ENCODE results near the gene CIROP. TPM values are rescaled to one million over a fixed set of nuclear protein-coding genes. Genes with fewer than 3 reads are reported as not detected.

The CIROP gene
- total and polyA plus RNA-seq, 9 of the 15 experiments (the other 6 are each of a cell fraction or from before 2014, with no cell fraction given): not detected

DNA sequence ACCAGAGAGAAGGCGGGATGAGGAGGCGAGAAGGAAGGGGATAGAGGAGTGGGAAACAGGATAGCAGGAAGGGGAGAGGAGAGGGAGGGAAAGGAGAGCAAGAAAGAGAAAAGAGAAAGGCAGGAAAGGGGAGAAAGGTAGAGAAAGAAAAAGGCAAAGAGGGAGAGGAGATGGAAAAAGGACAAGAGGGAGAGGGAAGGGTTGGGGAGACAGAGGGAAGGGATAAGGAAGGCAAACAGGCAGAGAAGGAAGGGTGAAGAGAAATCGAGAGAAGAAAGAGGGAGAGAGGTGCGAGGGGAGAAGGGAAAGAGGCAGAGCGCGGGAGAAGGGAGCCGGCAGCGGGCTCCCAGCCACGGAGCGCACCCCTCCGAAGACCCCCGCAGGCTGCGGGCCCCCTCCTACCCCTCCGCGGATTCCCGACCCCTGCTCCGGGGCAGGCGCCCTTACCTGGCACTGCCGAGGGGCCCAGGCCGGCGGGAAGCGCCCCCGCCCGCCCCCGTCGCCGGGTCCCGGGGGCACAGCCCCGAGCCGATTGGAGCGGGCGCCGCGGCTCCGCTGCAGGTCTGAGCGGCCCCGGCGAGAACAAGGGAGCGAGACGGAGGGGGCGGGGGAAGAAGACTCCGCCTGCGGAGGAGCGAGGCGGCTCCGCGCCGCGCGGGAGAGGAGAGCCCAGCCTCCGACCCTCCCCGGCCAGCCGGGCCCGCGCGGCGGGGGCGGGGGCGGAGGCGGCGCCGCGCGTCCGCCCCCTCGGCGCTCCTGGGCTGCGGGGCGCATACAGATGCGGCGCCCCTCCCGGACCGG, 47.6 kb downstream of the CIROP start, which contains the start of gene CDH24 (continued):
- TF ChIP-seq YY1 (IDR thresholded peaks at IDR 0.05; ENCODE audit: borderline replicate concordance in 1 of 3, control insufficient read depth in 1 of 3, extremely low read depth in 1 of 3, insufficient read depth in 3 of 3, insufficient read length in 1 of 3, insufficient replicate concordance in 2 of 3, low read depth in 1 of 3, low read length in 2 of 3) (peak in 1 of 3 experiments; percentile 21), ETV5 (CRISPR knock-in tag; IDR thresholded peaks at IDR 0.05; ENCODE audit: low read depth) (no peak), RB1 (IDR thresholded peaks at IDR 0.05; ENCODE audit: low read depth) (peak; percentile 85; the same call in 1 of the 2 replicates), U2AF2 (optimal IDR thresholded peaks at IDR 0.05; ENCODE audit: low read depth, low read length) (no peak), NR3C1 (CRISPR knock-in tag; IDR thresholded peaks at IDR 0.05) (no peak), COPS2 (conservative IDR thresholded peaks at IDR 0.05) (no peak), SMARCE1 (IDR thresholded peaks at IDR 0.05) (peak; percentile 30; the same call in 1 of the 2 replicates), ZC3H4 (CRISPR knock-in tag; IDR thresholded peaks at IDR 0.05; ENCODE audit: borderline replicate concordance) (no peak), TCF7 (IDR thresholded peaks at IDR 0.05; ENCODE audit: borderline replicate concordance) (no peak), NR2C2 (CRISPR knock-in tag; IDR thresholded peaks at IDR 0.05) (no peak), NR2C2 (tag; IDR thresholded peaks at IDR 0.05) (no peak), SUPT5H (IDR thresholded peaks at IDR 0.05) (no peak), HMG20A (CRISPR knock-in tag; conservative IDR thresholded peaks at IDR 0.05) (no peak), NR2C1 (IDR thresholded peaks at IDR 0.05) (no peak), NR2C1 (tag; IDR thresholded peaks at IDR 0.05) (no peak), HLTF (IDR thresholded peaks at IDR 0.05) (no peak; the same call in none of the 2 replicates), ESRRA (IDR thresholded peaks at IDR 0.05; ENCODE audit: borderline replicate concordance, low read depth) (no peak), CHD1 (IDR thresholded peaks at IDR 0.05; ENCODE audit: low read length) (no peak), NBN (IDR thresholded peaks at IDR 0.05; ENCODE audit: low read depth) (peak; percentile 35; the same call in 1 of the 2 replicates), MBD2 (IDR thresholded peaks at IDR 0.05; ENCODE audit: borderline replicate concordance, low read depth) (no peak), GATAD2A (IDR thresholded peaks at IDR 0.05) (0 out of 2 replicates have a peak, but pooled peaks have one; percentile 11)
- TF ChIP-seq, protein P1, sequence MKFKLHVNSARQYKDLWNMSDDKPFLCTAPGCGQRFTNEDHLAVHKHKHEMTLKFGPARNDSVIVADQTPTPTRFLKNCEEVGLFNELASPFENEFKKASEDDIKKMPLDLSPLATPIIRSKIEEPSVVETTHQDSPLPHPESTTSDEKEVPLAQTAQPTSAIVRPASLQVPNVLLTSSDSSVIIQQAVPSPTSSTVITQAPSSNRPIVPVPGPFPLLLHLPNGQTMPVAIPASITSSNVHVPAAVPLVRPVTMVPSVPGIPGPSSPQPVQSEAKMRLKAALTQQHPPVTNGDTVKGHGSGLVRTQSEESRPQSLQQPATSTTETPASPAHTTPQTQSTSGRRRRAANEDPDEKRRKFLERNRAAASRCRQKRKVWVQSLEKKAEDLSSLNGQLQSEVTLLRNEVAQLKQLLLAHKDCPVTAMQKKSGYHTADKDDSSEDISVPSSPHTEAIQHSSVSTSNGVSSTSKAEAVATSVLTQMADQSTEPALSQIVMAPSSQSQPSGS (CRISPR knock-in tag; IDR thresholded peaks at IDR 0.05): no peak
- TF ChIP-seq, protein P2, sequence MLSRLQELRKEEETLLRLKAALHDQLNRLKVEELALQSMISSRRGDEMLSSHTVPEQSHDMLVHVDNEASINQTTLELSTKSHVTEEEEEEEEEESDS (CRISPR knock-in tag; IDR thresholded peaks at IDR 0.05): no peak
- TF ChIP-seq, protein P3, sequence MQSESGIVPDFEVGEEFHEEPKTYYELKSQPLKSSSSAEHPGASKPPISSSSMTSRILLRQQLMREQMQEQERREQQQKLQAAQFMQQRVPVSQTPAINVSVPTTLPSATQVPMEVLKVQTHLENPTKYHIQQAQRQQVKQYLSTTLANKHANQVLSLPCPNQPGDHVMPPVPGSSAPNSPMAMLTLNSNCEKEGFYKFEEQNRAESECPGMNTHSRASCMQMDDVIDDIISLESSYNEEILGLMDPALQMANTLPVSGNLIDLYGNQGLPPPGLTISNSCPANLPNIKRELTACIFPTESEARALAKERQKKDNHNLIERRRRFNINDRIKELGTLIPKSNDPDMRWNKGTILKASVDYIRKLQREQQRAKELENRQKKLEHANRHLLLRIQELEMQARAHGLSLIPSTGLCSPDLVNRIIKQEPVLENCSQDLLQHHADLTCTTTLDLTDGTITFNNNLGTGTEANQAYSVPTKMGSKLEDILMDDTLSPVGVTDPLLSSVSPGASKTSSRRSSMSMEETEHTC (IDR thresholded peaks at IDR 0.05): no peak
- TF ChIP-seq, protein P4, sequence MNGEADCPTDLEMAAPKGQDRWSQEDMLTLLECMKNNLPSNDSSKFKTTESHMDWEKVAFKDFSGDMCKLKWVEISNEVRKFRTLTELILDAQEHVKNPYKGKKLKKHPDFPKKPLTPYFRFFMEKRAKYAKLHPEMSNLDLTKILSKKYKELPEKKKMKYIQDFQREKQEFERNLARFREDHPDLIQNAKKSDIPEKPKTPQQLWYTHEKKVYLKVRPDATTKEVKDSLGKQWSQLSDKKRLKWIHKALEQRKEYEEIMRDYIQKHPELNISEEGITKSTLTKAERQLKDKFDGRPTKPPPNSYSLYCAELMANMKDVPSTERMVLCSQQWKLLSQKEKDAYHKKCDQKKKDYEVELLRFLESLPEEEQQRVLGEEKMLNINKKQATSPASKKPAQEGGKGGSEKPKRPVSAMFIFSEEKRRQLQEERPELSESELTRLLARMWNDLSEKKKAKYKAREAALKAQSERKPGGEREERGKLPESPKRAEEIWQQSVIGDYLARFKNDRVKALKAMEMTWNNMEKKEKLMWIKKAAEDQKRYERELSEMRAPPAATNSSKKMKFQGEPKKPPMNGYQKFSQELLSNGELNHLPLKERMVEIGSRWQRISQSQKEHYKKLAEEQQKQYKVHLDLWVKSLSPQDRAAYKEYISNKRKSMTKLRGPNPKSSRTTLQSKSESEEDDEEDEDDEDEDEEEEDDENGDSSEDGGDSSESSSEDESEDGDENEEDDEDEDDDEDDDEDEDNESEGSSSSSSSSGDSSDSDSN (IDR thresholded peaks at IDR 0.05; ENCODE audit: borderline replicate concordance in 1 of 2, low read depth in 2 of 2, low read length in 2 of 2): peak; percentile 56 to 77; a peak in 2 of 4 replicates

Data from K562 (cell line).